Liver (tissue), 9 donors: ENCODE data around the gene SMYD3. TPM values are rescaled to one million over a fixed set of nuclear protein-coding genes. Genes with fewer than 3 reads are reported as not detected.
"Not testable (repeated sequence)": the region's sequence is repeated elsewhere in the genome, so short reads cannot be mapped to it uniquely, and the experiment has no call there.

ENCODE experiments used
- DNase-seq: peaks from one replicate; pipeline ENCODE4 v3.0.0-alpha.2; 2017; ENCODE audit warnings: low spot score
- H3K27ac ChIP-seq, 2 donors: one replicate each; pipeline ENCODE4 v1.7.0; 2013; ENCODE audit warnings: inconsistent platforms in 2 of 2, low read length in 2 of 2, control low read depth in 1 of 2, low read depth in 1 of 2, mild to moderate bottlenecking in 1 of 2
- H3K27me3 ChIP-seq, 4 donors: one replicate each; pipeline versions ENCODE4 v1.6.1 to v1.7.0; 2013; ENCODE audit warnings: low read length in 3 of 4, inconsistent platforms in 1 of 4, mild to moderate bottlenecking in 1 of 4, moderate library complexity in 1 of 4; ENCODE audit not compliant: control insufficient read depth in 4 of 4, insufficient read depth in 4 of 4
- H3K36me3 ChIP-seq, 4 donors: one replicate each; pipeline versions ENCODE4 v1.6.1 to v1.7.0; 2013; ENCODE audit warnings: low read length in 3 of 4, mild to moderate bottlenecking in 3 of 4, low read depth in 1 of 4, moderate library complexity in 1 of 4; ENCODE audit not compliant: control insufficient read depth in 4 of 4, insufficient read depth in 3 of 4
- H3K4me1 ChIP-seq, 4 donors: one replicate each; pipeline versions ENCODE4 v1.6.1 to v1.7.0; 2013; ENCODE audit warnings: low read length in 3 of 4, mild to moderate bottlenecking in 3 of 4, moderate library complexity in 1 of 4; ENCODE audit not compliant: control insufficient read depth in 4 of 4, insufficient read depth in 4 of 4
- H3K4me3 ChIP-seq, 3 donors: one replicate each; pipeline versions ENCODE4 v1.6.1 to v1.7.0; 2013; ENCODE audit warnings: low read length in 3 of 3, control low read depth in 1 of 3, low read depth in 1 of 3, mild to moderate bottlenecking in 1 of 3
- H3K9ac ChIP-seq, 2 donors: one replicate each; pipeline ENCODE4 v1.7.0; 2013; ENCODE audit warnings: low read length in 2 of 2, mild to moderate bottlenecking in 2 of 2, moderate library complexity in 2 of 2, control low read depth in 1 of 2, low read depth in 1 of 2
- H3K9me3 ChIP-seq, 4 donors: one replicate each; pipeline versions ENCODE4 v1.6.1 to v1.7.0; 2013; ENCODE audit warnings: low read length in 3 of 4; ENCODE audit not compliant: control insufficient read depth in 4 of 4
- ATF3 ChIP-seq: IDR thresholded peaks from 2 replicates; pipeline ENCODE4 v1.6.1; 2016; ENCODE audit warnings: antibody characterized with exemption
- CTCF ChIP-seq: fragments of 150-350 bp; IDR thresholded peaks from 2 replicates; pipeline ENCODE4 v1.5.1; 2017; ENCODE audit warnings: improper control_type of control experiment, low read depth, low read length; ENCODE audit not compliant: missing input control
- EGR1 ChIP-seq, 2 donors: IDR thresholded peaks; 2 replicates each; pipeline ENCODE4 v1.6.1; 2016 to 2018; ENCODE audit warnings: antibody characterized with exemption in 2 of 2, low read depth in 2 of 2
- FOXA1 ChIP-seq: IDR thresholded peaks from 2 replicates; pipeline ENCODE4 v1.6.1; 2016; ENCODE audit warnings: antibody characterized with exemption
- FOXA2 ChIP-seq: IDR thresholded peaks from 2 replicates; pipeline ENCODE4 v1.6.1; 2016; ENCODE audit warnings: antibody characterized with exemption
- GABPA ChIP-seq, 2 donors: IDR thresholded peaks in 1 of 2; conservative IDR thresholded peaks in 1 of 2; 2 replicates each; pipeline ENCODE4 v1.6.1; 2016; ENCODE audit warnings: antibody characterized with exemption in 2 of 2, mild to moderate bottlenecking in 1 of 2, moderate library complexity in 1 of 2
- HNF4A ChIP-seq, 2 donors: conservative IDR thresholded peaks; 2 replicates each; pipeline ENCODE4 v1.6.1; 2016; ENCODE audit warnings: antibody characterized with exemption in 2 of 2, mild to moderate bottlenecking in 2 of 2
- HNF4G ChIP-seq: IDR thresholded peaks from 2 replicates; pipeline ENCODE4 v1.6.1; 2016; ENCODE audit warnings: antibody characterized with exemption
- JUND ChIP-seq, 2 donors: IDR thresholded peaks; 2 replicates each; pipeline ENCODE4 v1.6.1; 2016; ENCODE audit warnings: antibody characterized with exemption in 2 of 2
- NR2F2 ChIP-seq: IDR thresholded peaks from 2 replicates; pipeline ENCODE4 v1.6.1; 2016; ENCODE audit warnings: antibody characterized with exemption
- RAD21 ChIP-seq, 2 donors: IDR thresholded peaks; 2 replicates each; pipeline ENCODE4 v1.6.1; 2016; ENCODE audit warnings: antibody characterized with exemption in 2 of 2, mild to moderate bottlenecking in 2 of 2
- RXRA ChIP-seq, 2 donors: IDR thresholded peaks; 2 replicates each; pipeline ENCODE4 v1.6.1; 2017 to 2018; ENCODE audit warnings: antibody characterized with exemption in 2 of 2, mild to moderate bottlenecking in 1 of 2
- SP1 ChIP-seq: IDR thresholded peaks from 2 replicates; pipeline ENCODE4 v1.6.1; 2018; ENCODE audit warnings: antibody characterized with exemption, mild to moderate bottlenecking
- TAF1 ChIP-seq: conservative IDR thresholded peaks from 2 replicates; pipeline ENCODE4 v1.6.1; 2016; ENCODE audit warnings: antibody characterized with exemption, mild to moderate bottlenecking
- YY1 ChIP-seq: IDR thresholded peaks from 2 replicates; pipeline ENCODE4 v1.6.1; 2016; ENCODE audit warnings: antibody characterized with exemption, mild to moderate bottlenecking
- WGBS: extraction: QIAGEN DNeasy Blood & Tissue Kit; methylation state at CpG from one replicate; pipeline ENCODE4 v1.1.7; 2013; 5-methylcytosine and 5-hydroxymethylcytosine counted together
- polyA plus RNA-seq, 2 donors: library from polyadenylated mRNA; stranded (reverse) in 1 of 2; unstranded in 1 of 2; fragments of 200-250 nt in 1 of 2; fragments of >200 nt in 1 of 2; fragmentation: Nextera tagmentation in 1 of 2; extraction: Ambion mirVana in 1 of 2; gene quantifications; one replicate each; pipeline versions ENCODE4 v1.2.1 to v1.2.3, GENCODE V29; 2013 to 2015
- total RNA-seq, 2 donors: library from RNA; depleted of rRNA; stranded (reverse); fragments of >200 nt; gene quantifications; one replicate each; pipeline ENCODE4 v1.2.3, GENCODE V29; 2014
- TF ChIP-seq, protein P1 (sequence below): IDR thresholded peaks from 2 replicates; pipeline ENCODE4 v1.6.1; 2016; ENCODE audit warnings: antibody characterized with exemption
- TF ChIP-seq, protein P2 (sequence below): IDR thresholded peaks from 2 replicates; pipeline ENCODE4 v1.6.1; 2016; ENCODE audit warnings: antibody characterized with exemption, mild to moderate bottlenecking
- donor health status: healthy.
- donor health status: healthy.
- donor health status: healthy.
- donor health status: healthy.
- donor health status: healthy.

Gene SMYD3
- total and polyA plus RNA-seq, 4 donors = 3.1 to 9.1 (median 8.0) TPM

GRCh38 chr1:245823408-245824147 is 683.5 kb downstream of the SMYD3 start:
- Histone ChIP-seq H3K36me3 (no peaks in the 10 kb centered on the region), H3K4me3 (no peak overlapping the region), H3K27ac (no peak overlapping the region), H3K9me3 (no peaks in the 10 kb centered on the region), H3K27me3 (no peaks in the 10 kb centered on the region), H3K9ac (no peak overlapping the region), H3K4me1 (no peaks in the 10 kb centered on the region)
- 94% methylated on average over 13 of the region's 13 CpGs for WGBS
- DNase-seq = no peak
- TF ChIP-seq HNF4A (conservative IDR thresholded peaks at IDR 0.05) (no peak), TAF1 (no peak), EGR1 (IDR thresholded peaks at IDR 0.05; ENCODE audit: low read depth in 2 of 2) (no peak), FOXA2 (no peak), FOXA1 (no peak), SP1 (no peak), JUND (IDR thresholded peaks at IDR 0.05) (no peak), NR2F2 (no peak), GABPA (IDR thresholded peaks at IDR 0.05 in 1 of 2, conservative IDR thresholded peaks at IDR 0.05 in 1 of 2) (no peak), ATF3 (no peak)
- TF ChIP-seq, protein P1, sequence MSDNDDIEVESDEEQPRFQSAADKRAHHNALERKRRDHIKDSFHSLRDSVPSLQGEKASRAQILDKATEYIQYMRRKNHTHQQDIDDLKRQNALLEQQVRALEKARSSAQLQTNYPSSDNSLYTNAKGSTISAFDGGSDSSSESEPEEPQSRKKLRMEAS = no peak

- no peaks in the 10 kb centered on the region for H3K4me1 ChIP-seq
- 92% methylated on average over 11 of the region's 11 CpGs for WGBS
Measured at GRCh38 chr1:245822996-245823395, 684.1 kb downstream of the SMYD3 start.

DNA sequence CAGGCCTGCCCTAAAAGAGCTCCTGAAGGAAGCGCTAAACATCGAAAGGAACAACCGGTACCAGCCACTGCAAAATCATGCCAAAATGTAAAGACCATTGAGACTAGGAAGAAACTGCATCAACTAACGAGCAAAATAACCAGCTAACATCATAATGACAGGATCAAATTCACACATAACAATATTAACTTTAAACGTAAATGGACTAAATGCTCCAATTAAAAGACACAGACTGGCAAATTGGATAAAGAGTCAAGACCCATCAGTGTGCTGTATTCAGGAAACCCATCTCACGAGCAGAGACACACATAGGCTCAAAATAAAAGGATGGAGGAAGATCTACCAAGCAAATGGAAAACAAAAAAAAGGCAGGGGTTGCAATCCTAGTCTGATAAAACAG is 688.7 kb downstream of the SMYD3 start:
- not testable (repeated sequence) for DNase-seq, H3K27ac ChIP-seq, H3K9me3 ChIP-seq, H3K27me3 ChIP-seq, H3K4me1 ChIP-seq, H3K4me3 ChIP-seq, H3K9ac ChIP-seq, H3K36me3 ChIP-seq
- 94% methylated on average over 5 of the region's 6 CpGs for WGBS

More at GRCh38 chr1:245822996-245823395, 684.1 kb downstream of the SMYD3 start:
- Histone ChIP-seq H3K36me3 (no peaks in the 10 kb centered on the region), H3K9me3 (no peaks in the 10 kb centered on the region), H3K4me3 (no peak overlapping the region), H3K27ac (no peak overlapping the region), H3K9ac (no peak overlapping the region), H3K27me3 (no peaks in the 10 kb centered on the region)
- no peak for TF ChIP-seq SP1
- TF ChIP-seq HNF4G = no peak
- TF ChIP-seq JUND (IDR thresholded peaks at IDR 0.05) = no peak
- TF ChIP-seq RAD21 (IDR thresholded peaks at IDR 0.05) = no peak
- TF ChIP-seq, protein P1 = no peak
- TF ChIP-seq, protein P2, sequence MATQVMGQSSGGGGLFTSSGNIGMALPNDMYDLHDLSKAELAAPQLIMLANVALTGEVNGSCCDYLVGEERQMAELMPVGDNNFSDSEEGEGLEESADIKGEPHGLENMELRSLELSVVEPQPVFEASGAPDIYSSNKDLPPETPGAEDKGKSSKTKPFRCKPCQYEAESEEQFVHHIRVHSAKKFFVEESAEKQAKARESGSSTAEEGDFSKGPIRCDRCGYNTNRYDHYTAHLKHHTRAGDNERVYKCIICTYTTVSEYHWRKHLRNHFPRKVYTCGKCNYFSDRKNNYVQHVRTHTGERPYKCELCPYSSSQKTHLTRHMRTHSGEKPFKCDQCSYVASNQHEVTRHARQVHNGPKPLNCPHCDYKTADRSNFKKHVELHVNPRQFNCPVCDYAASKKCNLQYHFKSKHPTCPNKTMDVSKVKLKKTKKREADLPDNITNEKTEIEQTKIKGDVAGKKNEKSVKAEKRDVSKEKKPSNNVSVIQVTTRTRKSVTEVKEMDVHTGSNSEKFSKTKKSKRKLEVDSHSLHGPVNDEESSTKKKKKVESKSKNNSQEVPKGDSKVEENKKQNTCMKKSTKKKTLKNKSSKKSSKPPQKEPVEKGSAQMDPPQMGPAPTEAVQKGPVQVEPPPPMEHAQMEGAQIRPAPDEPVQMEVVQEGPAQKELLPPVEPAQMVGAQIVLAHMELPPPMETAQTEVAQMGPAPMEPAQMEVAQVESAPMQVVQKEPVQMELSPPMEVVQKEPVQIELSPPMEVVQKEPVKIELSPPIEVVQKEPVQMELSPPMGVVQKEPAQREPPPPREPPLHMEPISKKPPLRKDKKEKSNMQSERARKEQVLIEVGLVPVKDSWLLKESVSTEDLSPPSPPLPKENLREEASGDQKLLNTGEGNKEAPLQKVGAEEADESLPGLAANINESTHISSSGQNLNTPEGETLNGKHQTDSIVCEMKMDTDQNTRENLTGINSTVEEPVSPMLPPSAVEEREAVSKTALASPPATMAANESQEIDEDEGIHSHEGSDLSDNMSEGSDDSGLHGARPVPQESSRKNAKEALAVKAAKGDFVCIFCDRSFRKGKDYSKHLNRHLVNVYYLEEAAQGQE = no peak
- TF ChIP-seq CTCF = no peak
- TF ChIP-seq NR2F2 = no peak
- TF ChIP-seq RXRA (IDR thresholded peaks at IDR 0.05) = no peak
- no peak for TF ChIP-seq FOXA1
- no peak for TF ChIP-seq HNF4A (conservative IDR thresholded peaks at IDR 0.05)
- no peak for TF ChIP-seq FOXA2
- TF ChIP-seq YY1 = no peak
- DNase-seq = no peak

GRCh38 chr1:245816496-245816895 is 690.6 kb downstream of the SMYD3 start:
- not testable (repeated sequence) for H3K4me3 ChIP-seq, H3K9ac ChIP-seq, DNase-seq, H3K27me3 ChIP-seq, H3K4me1 ChIP-seq, H3K27ac ChIP-seq, H3K36me3 ChIP-seq, H3K9me3 ChIP-seq
- WGBS = 93% methylated on average over 24 of the region's 24 CpGs
